Progenitor cell of endocrine pancreas (in vitro differentiated cells): ENCODE data around the gene SERPINI1. TPM values are rescaled to one million over a fixed set of nuclear protein-coding genes. Genes with fewer than 3 reads are reported as not detected.

Experiments used
- DNase-seq: peaks from one replicate; pipeline ENCODE4 v3.0.0; 2021; ENCODE audit warnings: low spot score; ENCODE audit not compliant: unreplicated experiment
- H3K27ac Mint-ChIP-seq: 2 replicates; pipeline ENCODE4 v1.8.0; 2021; ENCODE audit warnings: mild to moderate bottlenecking, moderate library complexity, mixed read lengths
- H3K27me3 Mint-ChIP-seq: 2 replicates; pipeline ENCODE4 v1.8.0; 2021; ENCODE audit warnings: mixed read lengths
- H3K36me3 Mint-ChIP-seq: 2 replicates; pipeline ENCODE4 v1.8.0; 2022; ENCODE audit warnings: mixed read lengths; ENCODE audit not compliant: insufficient read depth
- H3K4me1 Mint-ChIP-seq: 2 replicates; pipeline ENCODE4 v1.8.0; 2021; ENCODE audit warnings: low read depth, mixed read lengths
- H3K4me3 Mint-ChIP-seq: 2 replicates; pipeline ENCODE4 v1.8.0; 2021; ENCODE audit warnings: low read depth, mild to moderate bottlenecking, moderate library complexity, mixed read lengths
- H3K9me3 Mint-ChIP-seq: 2 replicates; pipeline ENCODE4 v1.8.0; 2021; ENCODE audit warnings: low read depth, mixed read lengths
- total RNA-seq: library from RNA; stranded (reverse); gene quantifications from 2 replicates; pipeline ENCODE4 v1.2.1, GENCODE V29; 2021
- TF ChIP-seq, protein P1 (sequence below): fragments of 200-600 bp; sonication (generic); IDR thresholded peaks from one replicate; pipeline ENCODE4 v1.5.0; 2021; ENCODE audit warnings: antibody characterized with exemption, mild to moderate bottlenecking; ENCODE audit not compliant: unreplicated experiment

Gene SERPINI1
- total RNA-seq, 1 donor from 2014 or later = 10.7 TPM

DNA sequence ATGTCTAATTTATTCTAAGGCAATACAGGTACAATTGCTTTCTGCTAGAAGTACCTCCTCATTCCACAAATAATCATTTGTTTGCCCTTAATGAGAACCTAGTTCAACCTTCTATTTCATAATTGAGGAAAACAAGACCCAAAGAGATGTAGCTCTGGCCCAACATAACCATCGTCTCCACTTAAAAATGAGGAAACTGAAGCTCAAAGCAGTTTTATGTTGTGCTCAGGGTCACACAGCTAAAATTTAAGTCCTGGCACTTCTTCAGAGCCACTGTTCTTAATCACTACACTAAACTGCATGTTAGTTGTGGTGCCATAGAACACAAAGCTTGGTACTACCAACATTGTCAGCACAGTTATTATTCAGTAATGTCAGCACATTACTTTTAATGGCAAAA lies 108.0 kb downstream of the SERPINI1 start:
- no peaks in the 10 kb centered on the region for H3K27me3 Mint-ChIP-seq
- H3K4me1 Mint-ChIP-seq = peaks cover 10% of the 10 kb centered on the region
- no peak overlapping the region for H3K27ac Mint-ChIP-seq
- H3K4me3 Mint-ChIP-seq = no peak overlapping the region
- DNase-seq = no peak
- peaks cover 3% of the 10 kb centered on the region for H3K9me3 Mint-ChIP-seq
- H3K36me3 Mint-ChIP-seq = no peaks in the 10 kb centered on the region
- TF ChIP-seq, protein P1, sequence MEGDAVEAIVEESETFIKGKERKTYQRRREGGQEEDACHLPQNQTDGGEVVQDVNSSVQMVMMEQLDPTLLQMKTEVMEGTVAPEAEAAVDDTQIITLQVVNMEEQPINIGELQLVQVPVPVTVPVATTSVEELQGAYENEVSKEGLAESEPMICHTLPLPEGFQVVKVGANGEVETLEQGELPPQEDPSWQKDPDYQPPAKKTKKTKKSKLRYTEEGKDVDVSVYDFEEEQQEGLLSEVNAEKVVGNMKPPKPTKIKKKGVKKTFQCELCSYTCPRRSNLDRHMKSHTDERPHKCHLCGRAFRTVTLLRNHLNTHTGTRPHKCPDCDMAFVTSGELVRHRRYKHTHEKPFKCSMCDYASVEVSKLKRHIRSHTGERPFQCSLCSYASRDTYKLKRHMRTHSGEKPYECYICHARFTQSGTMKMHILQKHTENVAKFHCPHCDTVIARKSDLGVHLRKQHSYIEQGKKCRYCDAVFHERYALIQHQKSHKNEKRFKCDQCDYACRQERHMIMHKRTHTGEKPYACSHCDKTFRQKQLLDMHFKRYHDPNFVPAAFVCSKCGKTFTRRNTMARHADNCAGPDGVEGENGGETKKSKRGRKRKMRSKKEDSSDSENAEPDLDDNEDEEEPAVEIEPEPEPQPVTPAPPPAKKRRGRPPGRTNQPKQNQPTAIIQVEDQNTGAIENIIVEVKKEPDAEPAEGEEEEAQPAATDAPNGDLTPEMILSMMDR = no peak

DNA sequence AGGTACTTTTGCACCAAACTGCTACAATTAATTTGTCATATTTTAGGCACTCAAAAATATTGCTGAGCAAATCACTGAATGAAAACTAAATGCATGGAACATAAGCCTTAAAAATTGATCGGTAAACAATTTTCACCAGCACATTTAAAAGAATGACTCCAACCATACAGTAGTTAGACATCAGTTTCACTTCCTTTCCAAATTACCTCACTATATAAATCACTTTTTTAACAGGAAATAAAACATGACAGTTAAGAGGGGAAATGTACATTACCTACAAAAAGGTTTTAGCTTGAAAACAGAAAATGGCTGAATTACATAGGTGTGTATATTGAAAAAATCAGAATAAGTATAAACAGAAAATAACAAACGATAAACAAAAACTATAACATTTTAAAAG lies 108.4 kb downstream of the SERPINI1 start:
- Mint-ChIP-seq H3K9me3 (peaks cover 3% of the 10 kb centered on the region), H3K27ac (no peak overlapping the region), H3K4me1 (peaks cover 10% of the 10 kb centered on the region), H3K27me3 (no peaks in the 10 kb centered on the region), H3K36me3 (no peaks in the 10 kb centered on the region), H3K4me3 (no peak overlapping the region)
- no peak for DNase-seq
- TF ChIP-seq, protein P1 = no peak

DNA sequence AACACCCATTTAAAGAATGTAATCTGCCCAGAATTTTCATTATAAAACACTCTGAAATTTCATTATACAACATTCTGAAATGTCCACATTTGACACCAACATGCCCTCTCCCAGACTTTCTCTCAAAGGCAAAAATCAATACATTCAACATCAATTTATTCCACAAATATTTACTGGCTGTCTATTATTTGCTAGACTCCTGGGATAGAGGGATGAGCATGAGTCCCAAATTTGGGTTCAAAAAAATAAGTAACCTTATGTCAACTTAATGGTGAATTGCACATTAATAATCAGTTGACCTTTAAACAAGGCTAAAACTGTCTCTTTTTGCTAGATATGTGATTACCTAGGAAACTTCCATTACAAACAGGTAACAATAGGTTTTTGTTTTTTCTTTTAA lies 109.0 kb downstream of the SERPINI1 start:
- DNase-seq = no peak
- H3K9me3 Mint-ChIP-seq = peaks cover 3% of the 10 kb centered on the region
- no peaks in the 10 kb centered on the region for H3K36me3 Mint-ChIP-seq
- no peaks in the 10 kb centered on the region for H3K27me3 Mint-ChIP-seq
- H3K4me3 Mint-ChIP-seq = no peak overlapping the region
- peaks cover 10% of the 10 kb centered on the region for H3K4me1 Mint-ChIP-seq
- TF ChIP-seq, protein P1 = no peak
- H3K27ac Mint-ChIP-seq = no peak overlapping the region

DNA sequence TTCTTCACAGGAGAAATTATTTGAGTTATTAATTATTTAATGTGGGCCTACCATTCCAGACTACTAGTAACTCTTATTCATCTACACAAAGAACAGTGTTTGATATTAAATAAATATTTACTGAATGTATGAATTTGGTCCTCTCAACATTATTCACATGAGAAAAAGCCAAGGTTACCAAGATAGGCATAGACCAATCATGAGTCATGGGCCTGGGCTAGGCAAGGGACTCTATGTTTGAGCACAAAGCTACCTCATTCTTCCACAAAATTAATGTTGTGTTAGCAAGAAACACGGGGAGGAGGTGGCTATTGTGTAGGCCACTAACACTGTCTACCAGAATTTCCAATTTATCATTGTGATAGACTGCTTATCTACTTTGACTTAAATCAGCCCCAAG lies 115.7 kb downstream of the SERPINI1 start:
- H3K4me3 Mint-ChIP-seq = no peak overlapping the region
- H3K27me3 Mint-ChIP-seq = no peaks in the 10 kb centered on the region
- TF ChIP-seq, protein P1 = no peak
- peaks cover 3% of the 10 kb centered on the region for H3K9me3 Mint-ChIP-seq
- no peak overlapping the region for H3K27ac Mint-ChIP-seq
- peaks cover 5% of the 10 kb centered on the region for H3K4me1 Mint-ChIP-seq
- no peak for DNase-seq
- H3K36me3 Mint-ChIP-seq = no peaks in the 10 kb centered on the region

DNA sequence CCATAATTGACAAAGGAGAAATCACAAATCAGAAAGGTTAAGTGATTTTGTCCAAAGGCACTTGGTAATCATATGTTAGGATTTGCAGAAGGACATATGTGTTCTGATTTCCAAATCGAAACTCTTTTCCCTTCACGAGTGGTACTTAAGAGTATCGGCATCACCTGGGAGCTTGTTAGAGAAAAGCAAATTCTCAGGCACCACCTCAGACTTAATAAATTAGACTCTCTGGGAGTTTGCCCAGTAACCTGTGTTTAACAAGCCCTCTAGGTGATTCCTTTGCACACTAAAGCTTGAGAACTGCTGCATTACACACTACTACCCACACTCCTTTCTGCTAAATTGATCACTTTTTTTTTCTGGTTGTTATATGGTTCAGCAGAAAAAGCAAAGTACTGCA lies 116.2 kb downstream of the SERPINI1 start:
- Mint-ChIP-seq H3K4me1 (peaks cover 5% of the 10 kb centered on the region), H3K36me3 (no peaks in the 10 kb centered on the region), H3K27ac (no peak overlapping the region), H3K27me3 (no peaks in the 10 kb centered on the region), H3K4me3 (no peak overlapping the region), H3K9me3 (peaks cover 3% of the 10 kb centered on the region)
- TF ChIP-seq, protein P1 = no peak
- DNase-seq = no peak
